ENCODE results near the gene DAB2IP.

- TF ChIP-seq, protein P1, sequence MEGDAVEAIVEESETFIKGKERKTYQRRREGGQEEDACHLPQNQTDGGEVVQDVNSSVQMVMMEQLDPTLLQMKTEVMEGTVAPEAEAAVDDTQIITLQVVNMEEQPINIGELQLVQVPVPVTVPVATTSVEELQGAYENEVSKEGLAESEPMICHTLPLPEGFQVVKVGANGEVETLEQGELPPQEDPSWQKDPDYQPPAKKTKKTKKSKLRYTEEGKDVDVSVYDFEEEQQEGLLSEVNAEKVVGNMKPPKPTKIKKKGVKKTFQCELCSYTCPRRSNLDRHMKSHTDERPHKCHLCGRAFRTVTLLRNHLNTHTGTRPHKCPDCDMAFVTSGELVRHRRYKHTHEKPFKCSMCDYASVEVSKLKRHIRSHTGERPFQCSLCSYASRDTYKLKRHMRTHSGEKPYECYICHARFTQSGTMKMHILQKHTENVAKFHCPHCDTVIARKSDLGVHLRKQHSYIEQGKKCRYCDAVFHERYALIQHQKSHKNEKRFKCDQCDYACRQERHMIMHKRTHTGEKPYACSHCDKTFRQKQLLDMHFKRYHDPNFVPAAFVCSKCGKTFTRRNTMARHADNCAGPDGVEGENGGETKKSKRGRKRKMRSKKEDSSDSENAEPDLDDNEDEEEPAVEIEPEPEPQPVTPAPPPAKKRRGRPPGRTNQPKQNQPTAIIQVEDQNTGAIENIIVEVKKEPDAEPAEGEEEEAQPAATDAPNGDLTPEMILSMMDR (conservative IDR thresholded peaks at IDR 0.05; ENCODE audit: low read length), result no peak
- no peak for TF ChIP-seq EZH2phosphoT487 (IDR thresholded peaks at IDR 0.05; ENCODE audit: borderline replicate concordance)
Measured at GRCh38 chr9:121729769-121730562, 78.5 kb downstream of the DAB2IP start.
